HG03175 (cell line): ENCODE results near the gene SIM2.

Experiments used
- ATAC-seq: cut with Tn5 transposase; IDR thresholded peaks from one replicate; pipeline ENCODE4 v1.9.1; 2021; ENCODE audit warnings: mild to moderate bottlenecking, moderate library complexity; ENCODE audit not compliant: unreplicated experiment

SIM2 gene

GRCh38 chr21:36733857-36734256 lies 34.9 kb downstream of the SIM2 start:
- no peak for ATAC-seq

GRCh38 chr21:36734367-36735200 lies 35.7 kb downstream of the SIM2 start:
- ATAC-seq: no peak

- ATAC-seq: no peak
Observed at GRCh38 chr21:36735201-36735515, 36.2 kb downstream of the SIM2 start.

GRCh38 chr21:36735724-36736320 lies 36.9 kb downstream of the SIM2 start:
- ATAC-seq: no peak

GRCh38 chr21:36738489-36739126 lies 39.7 kb downstream of the SIM2 start:
- ATAC-seq: no peak

GRCh38 chr21:36741506-36741905 lies 42.6 kb downstream of the SIM2 start:
- no peak for ATAC-seq

- ATAC-seq: no peak
Observed at GRCh38 chr21:36743008-36743407, 44.1 kb downstream of the SIM2 start.

GRCh38 chr21:36743446-36743845 lies 44.5 kb downstream of the SIM2 start:
- no peak for ATAC-seq

- no peak for ATAC-seq
Observed at GRCh38 chr21:36744190-36744559, 45.3 kb downstream of the SIM2 start.

- no peak for ATAC-seq
Observed at GRCh38 chr21:36744560-36745231, 45.8 kb downstream of the SIM2 start.

- ATAC-seq: no peak
Observed at GRCh38 chr21:36745459-36745858, 46.5 kb downstream of the SIM2 start.

GRCh38 chr21:36747041-36747814 lies 48.3 kb downstream of the SIM2 start:
- ATAC-seq: no peak

- ATAC-seq: no peak
Observed at GRCh38 chr21:36747815-36748383, 49.0 kb downstream of the SIM2 start.

GRCh38 chr21:36749935-36750575 lies 51.1 kb downstream of the SIM2 start:
- no peak for ATAC-seq

- ATAC-seq: no peak
Observed at GRCh38 chr21:36750576-36750959, 51.7 kb downstream of the SIM2 start.

- no peak for ATAC-seq
Observed at GRCh38 chr21:36751383-36751782, 52.5 kb downstream of the SIM2 start.

GRCh38 chr21:36753556-36753955 lies 54.6 kb downstream of the SIM2 start:
- no peak for ATAC-seq

GRCh38 chr21:36754241-36754898 lies 55.5 kb downstream of the SIM2 start:
- no peak for ATAC-seq

GRCh38 chr21:36756527-36756926 lies 57.6 kb downstream of the SIM2 start:
- ATAC-seq: no peak

- no peak for ATAC-seq
Observed at GRCh38 chr21:36757196-36757595, 58.3 kb downstream of the SIM2 start.
